Keratinocyte (primary cell): ENCODE measurements around the gene CFAP57.

Source experiments
- CTCF ChIP-seq, 3 experiments: IDR thresholded peaks in 1 of 3; conservative IDR thresholded peaks in 1 of 3; optimal IDR thresholded peaks in 1 of 3; 2 replicates in 2 of 3; 3 replicates in 1 of 3; pipeline versions ENCODE3 to v1.5.1; 2011; ENCODE audit warnings: low read length in 3 of 3, mild to moderate bottlenecking in 3 of 3, moderate library complexity in 2 of 3, control low read depth in 1 of 3, inconsistent platforms in 1 of 3; ENCODE audit not compliant: insufficient read depth in 2 of 3; ENCODE audit errors: extremely low read depth in 1 of 3
- EZH2 ChIP-seq: IDR thresholded peaks from one replicate; pipeline ENCODE4 v1.6.1; 2012; ENCODE audit warnings: inconsistent platforms, mild to moderate bottlenecking, low read length, moderate library complexity

- TF ChIP-seq EZH2 = no peak
- TF ChIP-seq CTCF (optimal IDR thresholded peaks at IDR 0.05 in 1 of 3, IDR thresholded peaks at IDR 0.05 in 1 of 3, conservative IDR thresholded peaks at IDR 0.05 in 1 of 3; ENCODE audit: extremely low read depth in 1 of 3, insufficient read depth in 2 of 3, low read length in 3 of 3) = no peak
Observed at GRCh38 chr1:43258370-43258769, 86.2 kb downstream of the CFAP57 start.
